Measurements from ENCODE around the gene HOXC10.

The HOXC10 gene

DNA sequence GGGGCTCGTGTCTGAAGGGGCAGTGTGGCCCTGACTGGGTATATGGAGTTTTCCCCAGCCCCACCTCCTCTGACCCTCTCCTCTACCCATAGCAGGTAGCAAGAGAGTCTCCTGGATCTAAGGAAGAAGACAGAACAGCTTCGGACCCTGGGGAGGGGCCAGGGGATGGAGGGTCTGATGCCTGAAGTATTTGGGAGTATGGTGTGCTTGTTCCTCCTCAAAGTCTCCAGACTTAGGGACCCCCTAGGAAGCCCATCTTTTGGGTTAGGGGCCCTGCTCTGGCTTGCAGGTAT is 23.3 kb downstream of the HOXC10 start:
- FAIRE-seq = no peak
- TF ChIP-seq POLR2A (IDR thresholded peaks at IDR 0.05; ENCODE audit: low read depth, low read length) = no peak
- no peak for DNase-seq (ENCODE audit: insufficient read length, low spot score)

DNA sequence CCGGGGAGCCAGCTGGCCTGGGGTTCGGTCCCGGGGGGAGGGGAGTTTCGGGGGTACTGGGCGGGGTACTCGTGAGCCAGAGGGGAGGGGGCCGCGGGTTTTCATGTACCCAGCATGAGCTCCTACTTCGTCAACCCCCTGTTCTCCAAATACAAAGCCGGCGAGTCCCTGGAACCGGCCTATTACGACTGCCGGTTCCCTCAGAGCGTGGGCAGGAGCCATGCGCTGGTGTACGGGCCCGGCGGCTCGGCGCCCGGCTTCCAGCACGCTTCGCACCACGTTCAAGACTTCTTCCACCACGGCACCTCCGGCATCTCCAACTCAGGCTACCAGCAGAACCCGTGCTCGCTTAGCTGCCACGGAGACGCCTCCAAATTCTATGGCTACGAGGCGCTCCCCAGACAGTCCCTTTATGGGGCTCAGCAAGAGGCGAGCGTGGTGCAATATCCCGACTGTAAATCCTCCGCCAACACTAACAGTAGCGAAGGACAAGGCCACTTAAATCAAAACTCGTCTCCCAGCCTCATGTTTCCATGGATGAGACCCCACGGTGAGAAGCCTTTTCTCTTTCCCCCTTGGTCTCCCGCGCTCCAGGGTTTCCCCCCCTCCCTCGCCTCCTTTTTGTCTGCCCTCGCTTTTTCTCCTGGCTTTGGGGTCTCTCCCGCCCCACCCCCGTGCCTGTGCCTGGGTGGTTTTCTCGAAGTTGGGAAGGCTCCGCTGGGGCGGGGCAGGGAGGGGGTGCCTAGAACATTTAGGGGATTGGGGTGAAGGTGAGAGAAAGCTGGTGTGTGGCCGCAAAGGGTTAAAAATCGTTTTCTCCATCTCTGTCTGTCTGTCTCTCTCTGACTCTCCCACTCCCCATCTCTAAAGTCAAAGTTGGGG is 24.5 kb downstream of the HOXC10 start:
- no peak for TF ChIP-seq POLR2A (IDR thresholded peaks at IDR 0.05; ENCODE audit: low read depth, low read length)
- DNase-seq (ENCODE audit: insufficient read length, low spot score) (no peak), FAIRE-seq (no peak)

DNA sequence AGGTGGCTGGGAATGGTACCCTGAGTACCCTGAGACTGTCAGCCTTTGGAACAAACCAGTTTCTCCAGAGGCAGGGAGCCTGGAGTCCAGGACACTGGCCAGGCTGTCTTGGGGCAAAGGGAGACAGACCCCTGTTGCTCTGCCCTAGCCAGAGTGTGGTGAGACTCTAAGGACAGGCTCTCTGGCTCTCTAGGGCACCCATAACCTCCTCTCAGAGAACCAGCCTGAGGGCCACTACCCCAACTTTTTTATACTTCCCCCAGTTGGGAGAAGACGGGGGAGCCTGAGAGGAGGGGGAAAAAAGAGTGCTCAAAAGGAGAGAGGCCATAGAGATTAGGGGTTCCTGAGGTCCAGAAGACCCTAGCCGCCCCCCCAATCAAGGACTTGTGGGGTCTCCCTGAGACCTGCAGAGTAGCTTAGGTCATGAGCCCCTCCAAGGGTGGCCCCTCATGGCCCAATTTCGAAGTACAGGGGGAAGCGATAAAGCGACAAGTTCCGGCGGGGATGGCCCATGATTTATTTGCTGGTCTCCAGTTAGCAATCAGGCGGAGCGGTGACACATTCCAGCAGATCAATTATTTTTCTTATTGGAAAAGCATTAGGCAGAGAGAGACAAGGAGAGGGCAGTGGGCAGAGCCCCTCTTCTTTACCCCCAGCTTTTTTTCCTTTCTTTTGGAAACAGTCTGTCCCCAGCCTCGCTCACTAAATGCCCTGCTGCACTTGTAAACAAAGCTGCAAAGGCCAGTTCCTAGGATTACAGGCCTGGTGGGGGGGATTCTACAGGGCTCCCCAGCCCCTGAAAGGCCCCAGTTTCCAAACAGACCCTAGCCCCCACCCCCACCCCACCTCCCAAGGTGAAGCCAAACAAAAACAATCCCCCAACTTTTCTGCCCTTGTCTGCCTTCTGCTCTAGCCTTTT is 25.4 kb downstream of the HOXC10 start:
- no peak for FAIRE-seq
- TF ChIP-seq POLR2A (IDR thresholded peaks at IDR 0.05; ENCODE audit: low read depth, low read length) = no peak

DNA sequence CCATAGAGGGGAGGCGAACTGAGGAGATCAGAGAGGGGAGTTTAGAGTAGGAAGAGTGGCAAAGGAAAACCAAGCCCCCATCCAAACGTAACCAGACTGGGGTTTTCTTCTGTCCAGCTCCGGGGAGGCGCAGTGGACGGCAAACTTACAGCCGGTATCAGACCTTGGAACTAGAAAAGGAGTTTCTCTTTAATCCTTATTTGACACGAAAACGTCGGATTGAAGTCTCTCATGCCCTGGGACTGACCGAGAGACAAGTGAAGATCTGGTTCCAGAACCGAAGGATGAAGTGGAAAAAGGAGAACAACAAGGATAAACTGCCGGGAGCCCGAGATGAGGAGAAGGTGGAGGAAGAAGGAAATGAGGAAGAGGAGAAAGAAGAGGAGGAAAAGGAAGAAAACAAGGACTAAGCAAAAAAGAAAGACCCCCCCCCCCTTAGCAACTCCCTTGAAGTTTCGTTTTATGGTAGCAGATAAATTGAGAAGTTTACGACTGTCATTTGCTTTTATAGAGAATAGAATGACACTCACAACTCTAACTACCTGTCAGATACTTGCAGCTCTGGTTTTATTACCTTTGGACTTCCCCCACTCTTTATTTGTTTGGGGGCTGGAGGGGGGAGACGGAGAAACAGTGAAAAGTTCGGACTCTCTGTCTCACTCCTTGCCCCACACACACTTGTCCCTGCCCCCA is 26.2 kb downstream of the HOXC10 start:
- TF ChIP-seq POLR2A (IDR thresholded peaks at IDR 0.05; ENCODE audit: low read depth, low read length) = no peak
- FAIRE-seq = no peak
- DNase-seq (ENCODE audit: insufficient read length, low spot score) = no peak

More for the DNA sequence above, 25.4 kb downstream of the HOXC10 start:
- no peak for DNase-seq (ENCODE audit: insufficient read length, low spot score)

DNA sequence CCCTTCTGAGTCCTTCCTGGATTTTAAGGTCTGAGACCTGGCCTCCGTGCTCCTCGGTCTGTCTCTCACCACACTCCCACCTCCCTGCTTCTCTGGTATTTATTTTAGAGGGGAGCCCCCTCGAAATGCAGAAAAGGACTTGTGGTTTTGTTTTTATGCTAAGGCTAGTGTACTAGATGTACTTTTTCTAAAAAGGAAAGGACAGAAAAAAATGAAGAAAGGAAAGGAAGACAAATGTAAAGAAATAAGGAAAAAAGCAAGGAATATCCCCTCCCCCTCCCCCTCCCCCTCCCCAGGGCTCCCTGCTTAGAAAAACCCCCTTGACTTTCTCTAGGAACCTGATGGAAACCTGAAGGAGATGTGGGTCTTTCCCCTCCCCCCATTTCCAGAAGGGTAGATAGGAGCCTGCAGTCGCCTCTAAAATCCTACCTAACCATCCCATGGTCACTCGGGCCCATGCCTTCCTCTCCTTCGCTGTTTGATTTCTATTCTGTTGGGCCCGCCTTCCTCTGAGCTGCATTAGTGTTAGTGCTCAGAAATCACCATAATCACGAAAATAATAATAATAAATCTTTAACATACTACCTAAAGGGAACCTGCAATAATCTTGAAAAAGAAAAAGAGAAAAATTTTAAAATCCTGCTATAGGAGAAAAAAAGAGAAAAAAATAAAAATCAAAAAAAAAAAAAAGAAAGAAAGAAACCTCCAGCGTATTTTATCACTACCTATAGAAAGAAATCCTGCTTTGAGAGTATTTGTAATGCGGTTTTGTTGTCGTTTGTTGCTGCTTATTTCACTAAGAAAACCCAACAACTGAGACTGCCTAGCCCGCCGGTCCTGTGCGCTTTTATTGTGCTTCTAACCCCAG is 27.0 kb downstream of the HOXC10 start:
- no peak for FAIRE-seq
- TF ChIP-seq POLR2A (IDR thresholded peaks at IDR 0.05; ENCODE audit: low read depth, low read length) = no peak
- no peak for DNase-seq (ENCODE audit: insufficient read length, low spot score)

DNA sequence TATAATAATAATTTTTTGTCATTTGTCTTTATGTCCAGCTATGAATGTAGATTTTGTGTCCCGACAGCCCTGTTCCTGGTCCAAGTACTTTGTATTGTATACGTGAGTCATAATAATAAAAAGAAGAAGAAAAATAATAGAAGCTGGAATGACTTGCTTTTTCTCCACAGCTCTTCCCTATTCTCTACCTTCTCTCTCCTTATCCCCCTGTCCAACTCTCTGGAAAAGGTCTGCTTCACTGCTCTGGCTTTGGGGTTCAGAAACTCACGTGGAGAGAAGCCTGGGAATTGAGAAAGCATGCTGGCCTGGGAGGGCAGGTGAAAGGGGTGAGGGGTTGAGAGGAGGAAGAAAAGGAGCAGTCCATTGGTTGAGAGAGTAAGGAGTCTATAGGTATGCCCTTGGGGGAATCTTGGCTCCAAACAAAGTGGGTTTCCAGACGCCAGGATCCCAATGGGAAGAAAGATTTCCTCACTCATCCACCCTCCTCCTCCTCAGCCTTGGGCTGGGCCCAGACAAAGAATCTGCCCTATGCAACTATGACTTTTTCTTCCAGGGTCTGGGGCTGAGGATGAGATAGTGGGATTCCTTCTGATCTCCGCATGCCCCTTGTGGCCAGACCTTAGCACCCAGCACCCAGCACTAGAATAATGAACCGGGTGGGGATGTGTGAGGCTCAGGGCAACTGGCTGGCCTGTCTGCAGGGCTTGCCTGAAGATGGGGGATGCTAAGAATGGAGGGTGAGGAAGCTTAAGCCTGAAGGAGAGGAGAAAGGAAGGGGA is 27.9 kb downstream of the HOXC10 start:
- DNase-seq (ENCODE audit: insufficient read length, low spot score) (no peak), FAIRE-seq (no peak)
- TF ChIP-seq POLR2A (IDR thresholded peaks at IDR 0.05; ENCODE audit: low read depth, low read length) = no peak

DNA sequence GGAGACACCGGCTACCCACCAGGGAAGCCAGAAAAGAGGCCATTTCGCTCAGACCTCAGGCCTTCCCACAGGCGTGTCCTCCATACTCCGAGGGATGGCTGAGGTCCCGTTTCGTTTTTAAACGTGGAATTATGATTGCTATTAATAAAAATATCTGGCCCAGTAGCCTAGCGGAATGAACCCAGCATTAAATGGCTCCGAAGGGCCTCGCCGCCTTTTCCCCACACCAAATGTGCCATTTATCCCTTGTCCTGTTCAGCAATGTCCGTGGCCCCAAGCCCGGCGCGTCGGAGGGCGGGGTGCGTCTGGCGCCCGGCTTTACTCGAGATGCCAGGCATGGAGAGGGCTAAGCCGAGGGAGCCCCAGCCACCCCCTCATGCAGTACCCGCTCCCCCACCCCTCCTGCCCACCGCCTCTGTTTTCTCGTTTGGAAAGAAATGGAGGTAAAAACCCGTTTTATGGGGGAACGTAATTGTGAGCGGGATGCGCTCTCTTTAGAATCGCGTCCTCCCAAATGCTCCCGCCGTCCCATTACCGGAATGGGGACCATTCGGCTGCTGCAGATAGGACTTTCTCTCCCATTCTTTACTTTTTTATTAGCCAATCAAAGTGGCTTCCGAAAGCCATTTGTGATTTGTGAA is 29.6 kb downstream of the HOXC10 start:
- DNase-seq (ENCODE audit: insufficient read length, low spot score) = no peak
- no peak for FAIRE-seq
- TF ChIP-seq POLR2A (IDR thresholded peaks at IDR 0.05; ENCODE audit: low read depth, low read length) = no peak

DNA sequence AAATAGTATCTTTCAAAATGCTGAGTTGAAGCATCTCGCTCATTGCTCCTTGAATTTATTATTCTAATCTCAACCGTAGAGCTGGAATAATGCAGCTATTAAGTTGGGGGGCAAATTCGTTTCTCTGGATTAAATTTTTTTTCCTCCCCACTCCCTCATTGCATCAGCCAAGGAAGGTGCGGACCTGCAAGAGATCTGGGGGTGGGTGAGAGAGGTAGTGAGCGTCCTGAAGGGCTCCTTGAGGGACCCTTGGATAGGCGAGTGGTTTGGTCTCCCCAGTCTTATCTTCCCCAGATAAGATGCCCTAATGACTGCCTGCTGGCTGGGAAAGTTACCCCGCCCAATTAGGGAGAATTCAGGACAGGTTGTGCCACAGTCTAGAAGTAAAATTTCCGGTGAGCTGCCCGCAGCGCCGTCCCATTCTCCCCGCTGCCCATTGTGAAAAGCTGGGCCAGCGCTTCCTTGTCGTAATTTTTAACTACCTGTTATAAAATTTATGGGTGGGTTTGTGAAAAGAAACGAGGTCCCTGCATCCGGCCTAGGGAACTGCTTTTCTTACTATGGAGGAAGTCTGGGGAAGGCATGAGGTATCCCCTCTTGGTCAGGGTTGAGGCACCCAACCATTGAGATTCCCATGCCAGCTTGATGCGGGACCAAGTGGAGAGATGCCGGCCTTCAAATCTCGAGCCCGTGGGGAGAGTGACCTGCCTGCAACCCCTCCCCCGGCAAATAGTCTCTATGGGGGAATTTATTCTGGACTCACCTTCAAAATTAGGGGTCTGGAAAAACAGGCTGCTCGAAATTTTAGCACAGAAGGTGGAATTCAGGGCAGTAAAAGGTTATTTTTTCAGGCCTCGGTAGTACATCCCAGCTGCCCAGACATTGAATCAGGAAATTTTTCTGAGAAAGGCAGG is 30.3 kb downstream of the HOXC10 start:
- no peak for TF ChIP-seq POLR2A (IDR thresholded peaks at IDR 0.05; ENCODE audit: low read depth, low read length)

DNA sequence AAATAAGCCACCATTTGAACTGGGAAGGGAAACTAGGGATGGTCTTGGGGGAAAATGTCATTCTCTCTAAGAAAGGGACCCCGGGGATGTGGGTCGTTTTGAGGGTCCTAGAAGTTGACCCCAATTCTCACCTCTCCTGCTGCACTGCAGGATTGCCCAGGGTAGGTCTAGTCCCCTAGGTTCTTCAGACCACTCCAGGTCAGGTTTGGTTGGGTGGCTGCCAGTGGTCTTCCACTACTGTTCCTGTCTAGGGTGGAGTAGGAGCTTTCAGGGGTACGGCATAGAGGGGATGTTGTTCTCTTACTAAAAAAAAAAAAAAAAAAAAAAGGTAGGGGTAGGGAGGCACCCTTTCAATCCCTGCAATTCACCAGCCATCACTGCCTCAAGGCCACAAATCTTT is 31.1 kb downstream of the HOXC10 start:
- FAIRE-seq (no peak), DNase-seq (ENCODE audit: insufficient read length, low spot score) (no peak)

More for the DNA sequence above, 30.3 kb downstream of the HOXC10 start:
- DNase-seq (ENCODE audit: insufficient read length, low spot score) = no peak
- no peak for FAIRE-seq

DNA sequence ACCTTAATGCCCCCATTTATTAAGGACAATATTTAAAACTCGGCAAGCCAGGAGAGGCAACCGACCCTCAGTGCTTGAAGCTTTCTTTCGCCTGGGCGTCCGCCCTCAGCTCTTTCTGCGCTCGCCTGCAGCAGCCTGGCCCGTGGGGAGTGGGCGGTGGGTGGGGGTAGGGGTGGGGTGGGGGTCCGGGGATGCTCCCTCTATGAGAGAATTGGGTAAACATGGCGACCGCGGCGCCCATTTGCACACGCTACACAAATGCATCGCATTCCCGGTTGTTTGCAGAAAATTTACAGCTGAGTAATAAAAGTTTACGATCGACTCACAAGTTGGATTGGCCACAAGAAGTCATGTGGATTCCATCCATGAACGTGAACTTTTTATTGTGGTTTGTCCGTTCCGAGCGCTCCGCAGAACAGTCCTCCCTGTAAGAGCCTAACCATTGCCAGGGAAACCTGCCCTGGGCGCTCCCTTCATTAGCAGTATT is 31.6 kb downstream of the HOXC10 start:
- TF ChIP-seq POLR2A (IDR thresholded peaks at IDR 0.05; ENCODE audit: low read depth, low read length) = peak; percentile 24; the same call in 1 of the 2 replicates
- peak; percentile 61 for FAIRE-seq
- DNase-seq (ENCODE audit: insufficient read length, low spot score) = peak; percentile 77

More for the DNA sequence above, 31.1 kb downstream of the HOXC10 start:
- no peak for TF ChIP-seq POLR2A (IDR thresholded peaks at IDR 0.05; ENCODE audit: low read depth, low read length)

All from H54 (cell line).